IPS DF 4.7 (cell line): ENCODE results near the gene FBXO36.

Source experiments
- DNase-seq: peaks from one replicate; pipeline ENCODE4 v3.0.0-alpha.2; 2013; ENCODE audit warnings: low spot score; ENCODE audit errors: extremely low read depth

The FBXO36 gene

DNA sequence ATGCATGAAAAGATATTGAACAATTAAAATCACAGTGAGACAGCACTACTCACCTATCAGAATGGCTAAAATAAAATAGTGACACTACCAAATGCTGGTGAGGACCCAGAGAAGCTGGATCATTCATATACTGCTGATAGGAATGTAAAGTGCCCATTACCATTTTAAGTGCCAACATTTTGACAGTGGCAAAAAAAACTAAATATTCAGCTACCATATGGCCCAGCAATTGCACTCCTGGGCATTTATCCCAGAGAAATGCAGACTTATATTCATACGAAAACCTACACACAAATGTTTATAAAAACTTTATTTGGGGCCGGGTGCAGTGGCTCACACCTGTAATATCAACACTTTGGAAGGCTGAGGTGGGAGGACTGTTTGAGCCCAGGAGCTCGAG is 47.6 kb downstream of the FBXO36 start:
- no peak for DNase-seq

DNA sequence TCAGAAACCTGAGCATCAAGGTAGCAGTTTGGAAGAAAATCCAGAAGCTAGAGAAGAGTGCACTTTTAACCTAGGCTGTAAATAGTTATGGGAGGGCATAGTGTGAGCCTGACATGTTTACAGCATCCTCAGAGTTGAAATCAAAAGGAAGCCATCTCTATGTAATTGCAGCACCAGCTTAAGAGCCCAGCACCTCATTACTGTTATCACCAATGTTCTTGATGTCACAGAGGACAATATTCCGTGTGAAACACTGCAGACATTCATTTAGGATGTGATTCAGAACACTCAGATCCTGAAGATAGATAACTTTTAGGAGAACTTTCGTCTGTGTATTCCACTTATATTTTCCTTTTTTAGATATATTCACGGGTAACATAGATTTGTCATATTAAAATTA is 48.1 kb downstream of the FBXO36 start:
- no peak for DNase-seq

DNA sequence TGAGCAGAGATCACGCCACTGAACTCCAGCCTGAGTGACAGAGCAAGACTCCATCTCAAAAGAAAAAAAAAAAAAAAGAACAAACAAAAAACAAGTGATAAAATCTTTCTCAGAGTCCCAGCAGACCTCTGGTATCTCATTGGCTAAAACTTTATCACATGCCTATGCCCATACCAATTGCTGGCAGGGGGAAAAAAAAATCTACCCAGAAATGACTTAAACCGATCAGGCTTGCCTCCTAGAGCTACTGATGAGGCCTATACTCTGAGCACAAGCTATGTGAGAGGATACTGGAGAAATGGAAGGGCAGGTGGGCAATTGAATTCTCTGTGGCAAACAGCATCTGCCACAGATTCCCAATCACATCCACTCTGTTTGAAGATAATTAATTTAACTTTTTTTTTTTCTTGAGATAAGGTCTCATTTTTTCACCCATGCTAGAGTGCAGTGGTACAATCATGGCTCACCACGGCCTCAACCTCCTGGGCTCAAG is 49.0 kb downstream of the FBXO36 start:
- no peak for DNase-seq

DNA sequence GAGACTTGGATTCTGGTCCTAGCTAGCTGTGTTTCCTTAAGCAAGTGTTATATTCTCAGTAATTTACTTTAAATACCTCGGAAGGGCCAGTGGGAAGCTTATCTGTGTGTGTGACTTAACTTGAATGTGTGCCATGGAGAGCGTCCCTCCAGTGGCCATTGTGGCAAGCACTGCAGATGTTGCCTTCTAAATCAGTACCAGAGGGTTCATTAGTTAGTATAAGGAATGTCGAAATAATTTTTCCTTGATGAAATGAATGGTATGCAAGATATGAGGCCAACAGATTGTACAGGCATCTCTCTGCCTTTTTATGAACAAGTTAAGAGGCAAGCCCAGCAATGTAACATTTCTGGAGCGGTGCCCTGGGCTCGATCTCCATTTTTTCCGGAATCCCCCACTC is 52.0 kb downstream of the FBXO36 start:
- DNase-seq = no peak

DNA sequence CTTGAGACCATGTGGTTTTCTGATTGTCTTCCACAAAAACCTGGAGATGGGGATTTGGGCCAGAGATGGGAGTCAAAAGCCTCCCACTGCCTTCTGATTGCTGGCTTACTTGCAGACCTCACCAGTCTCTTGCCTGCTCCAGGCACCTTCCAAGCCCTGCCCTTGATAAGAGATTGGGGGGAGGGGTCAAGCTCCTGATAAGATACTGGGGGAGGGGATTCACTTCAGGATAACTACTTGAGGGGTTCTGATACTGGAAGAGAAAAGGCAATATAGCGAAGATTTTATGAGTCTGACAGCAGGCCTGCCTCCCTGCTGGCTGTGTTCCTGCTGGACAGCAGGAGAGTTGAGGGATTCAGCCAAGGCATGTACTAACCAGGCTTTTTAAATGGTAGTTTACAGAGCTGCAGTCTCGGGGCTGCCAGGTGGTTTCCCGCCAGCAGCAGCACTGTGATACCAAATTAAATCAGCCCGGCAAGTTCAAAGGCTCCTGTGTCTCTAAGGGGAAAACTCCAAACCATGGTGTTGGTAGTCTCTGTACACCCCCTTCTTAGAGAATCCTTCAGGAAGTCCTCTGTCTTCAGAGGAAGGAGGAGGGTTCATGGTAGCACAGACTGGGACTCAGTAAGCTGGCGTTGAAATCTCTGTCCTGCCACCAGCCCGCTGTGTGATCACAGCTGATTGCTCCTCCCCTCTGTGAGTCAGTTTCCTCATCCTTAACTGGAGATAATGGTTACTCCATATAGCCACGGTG is 58.3 kb downstream of the FBXO36 start:
- DNase-seq = no peak

DNA sequence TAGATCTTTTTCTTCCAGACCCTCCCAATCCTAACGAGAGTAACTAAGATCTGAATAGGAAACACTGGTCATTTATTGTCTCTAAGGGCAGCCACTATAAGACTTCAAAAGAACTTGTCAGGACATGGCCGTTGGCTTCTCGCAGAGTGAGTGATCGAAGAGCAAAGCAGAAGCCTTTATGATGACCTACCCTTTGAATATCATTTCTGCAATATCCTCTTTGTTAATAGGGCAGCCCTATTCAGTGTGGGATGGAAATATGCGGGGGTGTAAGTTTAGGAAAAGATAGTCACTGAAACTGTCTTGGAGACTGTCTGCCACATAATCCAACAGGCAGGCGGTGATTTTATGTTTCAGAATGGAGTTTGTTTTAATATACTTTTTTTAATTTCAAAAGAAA is 70.9 kb downstream of the FBXO36 start:
- DNase-seq = no peak

DNA sequence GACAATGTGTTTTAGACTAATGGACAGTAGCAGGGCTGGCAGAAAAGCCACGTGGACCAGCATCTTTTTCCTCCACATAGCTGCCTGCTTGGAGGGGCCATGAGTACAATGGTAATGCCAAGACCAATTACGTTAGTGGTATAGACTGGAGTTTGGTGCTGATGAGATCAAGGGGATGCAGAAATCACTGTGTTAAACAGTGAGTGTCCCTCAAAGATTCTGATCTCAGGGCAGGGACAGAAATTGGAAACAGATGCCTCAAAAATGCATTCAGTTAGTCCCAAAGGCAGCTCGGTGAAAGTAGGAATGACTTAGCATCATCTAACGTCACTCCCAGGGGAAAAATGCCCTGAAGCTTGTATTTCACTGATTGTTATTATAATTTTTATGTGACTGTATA is 74.0 kb downstream of the FBXO36 start:
- DNase-seq = no peak

DNA sequence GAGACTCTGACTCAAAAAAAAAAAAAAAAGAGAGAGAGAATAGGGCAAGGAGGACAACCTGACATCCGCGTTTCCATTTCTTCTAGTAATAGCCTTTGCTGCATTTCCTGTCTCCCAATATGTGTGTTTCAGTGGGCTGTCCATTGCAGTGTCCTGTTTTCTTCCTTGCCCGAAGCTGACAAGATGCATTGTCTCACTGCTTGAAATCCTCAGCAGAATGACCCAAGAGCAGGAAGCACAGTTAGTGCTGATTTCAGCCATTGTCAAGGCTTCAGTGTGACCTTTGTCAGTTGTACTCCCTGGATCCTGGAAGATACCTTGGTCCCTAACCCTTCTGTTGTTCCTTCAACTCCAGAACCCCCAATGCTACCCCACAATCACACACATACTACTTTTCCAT is 75.3 kb downstream of the FBXO36 start:
- no peak for DNase-seq

DNA sequence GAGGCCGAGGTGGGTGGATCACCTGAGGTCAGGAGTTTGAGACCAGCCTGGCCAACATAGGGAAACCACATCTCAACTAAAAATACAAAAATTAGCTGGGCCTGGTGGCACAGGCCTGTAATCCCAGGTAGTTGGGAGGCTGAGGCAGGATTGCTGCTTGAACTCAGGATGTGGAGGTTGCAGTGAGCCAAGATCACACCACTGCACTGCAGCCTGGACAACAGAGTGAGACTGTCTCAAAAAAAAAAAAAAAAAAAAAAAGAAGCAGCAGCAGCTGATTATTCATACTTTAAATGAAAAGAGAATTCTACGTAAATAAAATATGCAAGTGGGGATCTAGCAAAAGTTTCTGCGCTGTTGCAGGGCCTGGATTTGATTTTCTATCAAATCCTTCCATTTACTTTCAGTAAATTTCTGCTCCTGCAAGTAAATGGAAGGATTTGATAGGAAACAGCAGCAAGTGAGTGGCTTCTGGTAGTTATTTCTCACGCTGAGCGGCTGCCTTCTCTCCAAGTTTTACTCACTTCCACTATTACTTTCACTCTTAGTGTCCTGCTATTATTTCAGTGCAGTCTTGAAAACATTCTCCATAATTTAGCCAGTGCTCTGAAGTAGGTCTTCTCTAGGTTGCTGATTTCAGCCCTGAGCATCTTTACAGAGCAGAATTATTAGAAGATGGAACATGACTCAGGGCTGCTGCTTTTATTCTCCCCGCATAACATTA is 78.0 kb downstream of the FBXO36 start:
- no peak for DNase-seq

DNA sequence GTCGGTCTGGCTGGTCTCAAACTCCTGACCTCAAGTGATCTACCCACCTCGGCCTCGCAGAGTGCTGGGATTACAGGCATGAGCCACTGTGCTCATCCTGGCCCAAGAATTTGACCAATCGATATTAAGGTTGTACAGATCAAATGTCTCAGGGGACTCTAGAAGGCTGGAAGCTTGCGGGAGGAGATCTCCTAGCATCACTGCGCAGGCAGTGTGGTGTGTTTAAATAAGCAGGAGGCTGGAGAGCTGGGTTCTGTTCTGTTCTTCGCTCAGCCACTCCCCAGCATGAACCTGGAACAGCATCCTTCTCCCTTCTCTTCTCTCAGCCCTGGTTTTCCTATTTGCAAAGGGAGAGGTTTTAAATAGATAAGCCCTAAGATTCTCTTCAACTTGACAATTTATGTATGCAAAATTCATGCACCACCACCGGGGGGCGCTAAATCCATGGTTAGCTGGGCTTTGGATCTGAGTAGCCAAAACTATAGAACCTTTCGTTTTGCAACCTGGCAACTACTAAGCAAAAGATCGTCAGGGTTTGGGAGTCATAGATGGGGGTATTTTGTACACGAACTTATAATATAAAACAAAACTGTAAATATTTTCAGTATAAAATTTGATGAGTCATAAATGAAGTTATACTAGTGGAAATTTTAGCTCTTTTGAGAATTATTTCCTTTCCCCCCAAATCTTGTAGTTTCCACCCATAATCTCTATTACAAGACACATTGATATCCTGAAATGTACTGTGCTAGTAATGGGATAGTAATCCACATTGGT is 85.8 kb downstream of the FBXO36 start:
- DNase-seq = peak; percentile 33

DNA sequence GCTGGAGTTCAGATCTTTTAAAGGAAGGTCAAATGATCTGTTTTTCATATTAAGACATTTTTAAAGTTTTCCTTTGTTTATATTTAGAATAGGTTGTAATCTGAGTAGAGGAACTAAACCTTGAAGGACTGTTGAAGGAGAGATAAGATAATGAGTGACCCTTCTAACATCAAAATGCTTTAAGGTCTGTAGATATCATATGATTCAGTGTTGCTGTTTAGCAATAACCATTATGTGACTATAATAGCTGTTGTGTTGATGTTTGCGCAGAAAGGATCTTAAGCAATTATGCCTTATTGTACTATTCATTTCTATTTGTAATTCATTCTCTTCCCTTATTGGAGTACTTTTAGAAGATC is 86.4 kb downstream of the FBXO36 start:
- DNase-seq = no peak

DNA sequence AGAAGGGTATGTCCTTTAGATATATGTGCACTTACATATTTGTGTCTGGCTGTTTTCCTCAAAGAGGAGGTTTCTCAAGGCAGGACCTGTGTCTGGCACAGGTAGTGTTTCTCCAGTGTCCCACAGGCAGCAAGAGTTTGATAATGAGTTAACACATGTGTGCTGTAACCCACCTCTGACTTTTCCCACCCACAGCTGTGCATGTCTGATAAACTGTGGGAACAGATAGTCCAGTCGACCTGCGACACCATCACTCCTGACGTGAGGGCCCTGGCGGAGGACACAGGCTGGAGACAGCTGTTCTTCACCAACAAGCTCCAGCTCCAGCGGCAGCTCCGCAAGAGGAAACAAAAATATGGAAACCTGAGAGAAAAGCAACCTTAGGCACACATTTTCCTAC is 88.2 kb downstream of the FBXO36 start:
- no peak for DNase-seq

DNA sequence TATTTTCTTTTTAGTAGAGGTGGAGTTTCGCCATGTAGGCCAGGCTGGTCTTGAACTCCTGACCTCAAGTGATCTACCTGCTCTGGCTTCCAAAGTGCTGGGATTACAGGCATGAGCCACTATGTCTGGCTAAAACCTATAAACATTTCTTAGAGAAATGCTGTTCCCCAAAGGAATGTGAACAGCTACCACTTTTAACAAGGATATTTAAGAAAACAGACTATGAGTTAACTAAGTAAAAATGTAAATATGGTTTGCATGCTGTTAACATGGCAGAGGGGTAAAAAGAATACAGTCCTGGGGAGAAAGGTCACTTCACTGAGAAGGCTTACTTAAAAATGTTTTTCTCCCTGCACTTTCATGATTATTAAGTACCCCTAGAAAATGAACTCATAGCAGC is 89.3 kb downstream of the FBXO36 start:
- DNase-seq = no peak

DNA sequence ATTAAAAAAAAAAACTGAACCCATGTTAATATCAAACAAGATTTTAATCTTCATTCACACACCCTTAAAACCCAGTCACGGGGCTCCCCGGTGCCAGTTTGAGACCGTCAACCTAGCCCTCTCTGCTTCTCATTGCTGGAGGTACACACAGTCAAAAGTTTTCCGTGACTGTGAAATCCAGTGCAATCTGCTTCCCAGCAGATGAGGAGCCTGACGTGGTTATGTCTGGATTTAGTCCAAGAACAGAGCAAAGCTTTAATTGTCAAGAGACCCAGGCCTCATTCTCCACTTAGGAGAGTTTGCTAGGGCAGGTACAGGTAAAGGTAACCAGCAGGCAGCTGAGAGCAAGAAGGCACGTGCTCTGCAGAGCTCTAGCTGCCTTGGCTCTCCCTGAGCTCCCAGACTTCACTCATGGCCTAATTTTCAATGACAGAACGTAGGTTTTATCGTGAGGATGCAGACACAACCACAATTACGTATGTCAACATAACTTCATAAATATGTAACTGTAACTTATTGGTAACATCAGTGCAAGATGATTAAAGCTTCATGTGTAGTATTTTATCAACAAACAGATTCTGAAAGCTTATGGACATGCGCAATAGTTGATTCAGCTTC is 90.1 kb downstream of the FBXO36 start:
- no peak for DNase-seq

DNA sequence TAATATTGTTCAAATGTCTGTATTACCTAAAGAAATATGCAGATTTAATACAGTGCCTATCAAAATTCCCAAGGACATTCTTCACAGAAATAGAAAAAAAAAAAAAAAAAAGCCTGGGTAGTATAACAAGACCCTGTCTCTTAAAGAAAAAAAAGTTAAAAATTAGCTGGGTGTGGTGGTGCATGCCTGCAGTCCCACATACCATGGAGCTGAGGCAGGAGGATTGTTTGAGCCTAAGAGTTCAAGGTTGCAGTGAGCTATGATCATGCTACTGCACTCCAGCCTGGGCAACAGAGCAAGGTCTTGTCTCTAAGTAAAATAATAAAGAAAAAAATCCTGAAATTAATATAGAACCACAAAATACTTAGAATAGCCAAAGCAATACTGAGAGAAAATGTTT is 94.5 kb downstream of the FBXO36 start:
- no peak for DNase-seq

DNA sequence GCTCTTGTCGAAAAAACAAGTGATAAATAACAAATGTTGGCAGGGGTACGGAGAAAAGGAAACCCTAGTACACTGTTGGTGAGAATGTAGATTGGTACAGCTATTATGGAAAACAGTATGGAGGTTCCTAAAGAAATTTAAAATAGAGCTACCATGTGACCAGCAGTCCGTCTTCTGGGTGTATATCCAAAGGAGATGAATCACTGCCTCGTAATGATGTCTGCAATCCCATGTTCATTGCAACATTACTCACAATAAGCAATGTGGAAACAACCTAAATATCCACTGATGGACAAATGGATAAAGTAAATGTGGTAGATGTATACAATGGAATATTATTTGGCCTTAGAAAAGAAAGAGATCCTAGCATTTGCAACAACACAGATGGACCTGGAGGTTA is 95.8 kb downstream of the FBXO36 start:
- no peak for DNase-seq

DNA sequence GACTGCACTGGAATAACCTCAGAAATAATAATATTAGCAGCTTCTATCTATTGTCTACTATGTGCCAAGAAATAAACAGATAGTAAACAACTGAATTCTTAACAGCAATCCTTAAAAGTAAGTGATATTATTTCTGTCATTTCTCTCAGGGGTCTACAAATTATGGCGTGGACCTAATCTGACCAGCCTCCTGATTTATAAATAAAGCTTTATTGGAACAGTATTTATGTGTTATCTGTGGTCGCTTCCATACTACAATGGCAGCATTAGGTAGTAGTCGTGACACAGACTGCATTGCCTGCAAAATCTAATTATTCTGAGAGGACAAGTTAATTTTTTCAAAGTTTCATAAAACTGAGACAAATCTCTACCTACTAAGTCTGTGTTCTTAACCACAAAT is 97.4 kb downstream of the FBXO36 start:
- no peak for DNase-seq

DNA sequence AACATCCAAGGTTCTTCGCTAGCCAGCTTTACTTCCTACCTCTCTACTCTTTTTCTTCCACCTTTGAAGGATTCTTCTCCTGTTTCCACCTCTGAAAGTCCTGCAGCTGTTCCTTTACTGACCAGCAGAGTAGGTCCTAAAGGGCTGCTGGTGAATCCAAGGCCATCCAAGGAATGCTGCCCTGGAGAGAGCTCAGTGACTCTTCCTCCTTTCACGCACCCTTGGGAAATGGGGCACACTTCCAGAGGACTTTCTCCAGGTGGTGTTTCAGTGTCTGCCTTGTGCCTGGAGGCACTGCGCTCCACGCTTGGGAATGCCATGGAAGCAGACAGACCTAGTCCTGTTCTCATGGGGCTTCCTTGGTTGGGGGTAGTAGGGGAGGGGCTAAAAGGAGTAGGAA is 101.0 kb downstream of the FBXO36 start:
- no peak for DNase-seq

DNA sequence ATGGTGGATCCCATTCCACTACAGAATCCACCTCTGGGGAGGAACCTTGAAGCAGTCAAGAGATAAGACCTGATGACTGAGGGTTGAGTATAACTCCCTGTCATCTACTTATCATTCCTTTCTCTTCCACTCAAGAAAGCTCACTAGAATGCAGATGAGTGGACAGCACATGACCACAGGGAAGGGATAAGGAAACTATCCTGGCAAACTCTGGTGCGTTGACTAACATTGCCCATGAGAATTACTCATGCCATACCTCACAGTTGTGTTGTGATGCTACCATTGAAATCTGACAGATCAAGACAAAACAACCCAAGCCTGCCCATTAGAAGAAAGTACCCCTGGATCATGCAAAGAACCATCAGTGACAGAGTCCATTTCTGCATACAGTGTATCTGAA is 119.9 kb downstream of the FBXO36 start:
- DNase-seq = no peak

DNA sequence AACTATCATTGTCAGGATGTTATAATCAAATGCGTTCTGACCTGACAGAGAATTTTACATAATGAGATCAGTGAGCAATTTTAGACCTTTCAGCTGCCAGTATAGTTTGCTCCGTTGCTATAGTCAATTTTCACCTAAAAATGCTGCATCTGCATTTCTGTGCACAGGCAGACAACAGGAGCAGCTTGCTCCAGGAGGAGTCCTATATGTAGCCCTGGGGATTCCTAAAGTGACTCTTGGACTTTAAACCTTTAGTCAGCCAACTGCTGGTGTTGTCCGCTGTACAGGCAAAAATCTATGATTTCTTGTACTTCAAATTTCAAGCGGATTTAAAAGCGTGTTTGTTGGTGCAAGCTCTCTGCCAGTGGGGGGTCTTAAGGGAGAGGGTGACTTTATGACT is 120.7 kb downstream of the FBXO36 start:
- DNase-seq = no peak

DNA sequence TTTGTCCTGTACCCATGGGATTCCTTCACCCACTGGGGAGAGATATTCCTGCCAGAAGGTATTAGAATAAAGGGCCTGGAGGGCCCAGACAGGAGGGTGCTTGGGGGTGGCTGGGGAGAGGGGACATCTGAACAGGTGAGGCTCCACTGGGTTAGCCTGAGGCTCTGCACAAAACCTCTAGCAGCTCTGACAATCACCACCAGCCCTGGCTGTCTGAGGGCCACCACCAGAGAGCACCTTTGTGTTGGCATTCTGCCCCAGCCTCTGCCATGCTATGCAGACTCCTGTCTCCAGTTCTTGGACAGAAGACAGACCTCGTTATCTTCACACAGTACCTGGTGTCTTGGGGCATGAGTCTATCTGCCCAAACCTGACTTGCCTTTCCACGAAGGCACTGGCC is 121.2 kb downstream of the FBXO36 start:
- DNase-seq = no peak

DNA sequence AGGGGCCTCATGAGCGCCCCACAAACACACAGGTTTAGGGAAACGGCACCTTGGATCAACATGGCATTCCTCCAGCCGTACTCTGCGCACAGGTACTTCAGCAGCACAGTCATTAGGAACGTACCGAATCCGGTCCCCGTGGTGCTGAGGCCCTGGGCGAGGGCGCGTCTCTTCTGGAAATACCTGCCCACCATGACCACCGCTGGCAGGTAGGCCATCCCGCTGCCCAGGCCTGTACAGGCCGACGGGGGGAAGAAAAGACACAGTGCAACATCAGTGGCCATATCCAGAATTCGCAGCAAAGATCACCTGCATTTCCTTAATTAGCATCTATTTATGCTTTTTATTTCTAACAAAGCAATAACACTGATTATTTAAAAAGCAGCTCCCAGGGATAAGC is 124.2 kb downstream of the FBXO36 start:
- DNase-seq = no peak
